GM21576 (cell line): ENCODE data around the gene CEP19.

Experiments used
- ATAC-seq: cut with Tn5 transposase; IDR thresholded peaks from one replicate; pipeline ENCODE4 v1.9.1; 2021; ENCODE audit warnings: mild to moderate bottlenecking, moderate library complexity; ENCODE audit not compliant: unreplicated experiment

The CEP19 gene

GRCh38 chr3:196667056-196667825, 44.8 kb downstream of the CEP19 start:
- ATAC-seq, result no peak

GRCh38 chr3:196666001-196666867, 45.8 kb downstream of the CEP19 start:
- no peak for ATAC-seq

DNA sequence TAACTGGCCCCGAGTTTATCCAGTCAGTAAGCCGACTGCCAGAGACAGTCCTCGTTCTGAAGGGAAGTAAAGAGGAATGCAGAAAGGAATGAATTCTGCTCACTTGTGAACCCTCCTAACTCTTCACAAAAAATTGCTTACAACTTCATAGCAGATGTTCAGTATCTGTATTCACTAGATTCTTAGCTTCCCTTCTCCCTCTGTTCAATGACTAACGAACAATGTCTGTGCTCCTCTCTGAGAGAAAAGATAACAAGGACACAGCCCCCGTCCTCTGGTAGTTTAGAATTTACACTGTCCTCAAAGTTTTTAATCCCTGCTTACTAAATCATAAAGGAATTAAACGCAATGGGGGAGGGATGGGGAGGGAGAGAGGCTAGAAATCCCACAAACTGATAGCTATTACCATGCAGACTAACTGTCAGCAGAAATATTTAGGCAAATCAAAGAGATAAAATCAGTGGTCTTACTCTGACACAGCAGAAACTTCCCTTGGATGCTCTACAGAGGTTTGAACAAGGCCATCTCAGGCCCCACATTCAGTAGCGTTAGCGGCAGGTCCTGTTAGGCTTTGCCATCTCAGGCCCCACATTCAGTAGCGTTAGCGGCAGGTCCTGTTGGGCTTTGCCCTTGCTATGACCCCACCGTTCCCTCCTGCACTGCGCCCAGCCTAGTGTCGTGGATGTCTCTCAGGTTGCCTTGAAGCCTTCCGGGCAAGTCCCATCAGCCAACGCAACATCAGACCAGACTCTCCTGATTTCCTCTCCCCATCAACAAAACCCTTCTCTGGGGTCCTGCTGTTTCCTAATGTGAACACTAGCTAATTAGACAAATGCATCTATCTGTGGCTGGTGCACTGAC, 49.1 kb downstream of the CEP19 start:
- ATAC-seq, result no peak

DNA sequence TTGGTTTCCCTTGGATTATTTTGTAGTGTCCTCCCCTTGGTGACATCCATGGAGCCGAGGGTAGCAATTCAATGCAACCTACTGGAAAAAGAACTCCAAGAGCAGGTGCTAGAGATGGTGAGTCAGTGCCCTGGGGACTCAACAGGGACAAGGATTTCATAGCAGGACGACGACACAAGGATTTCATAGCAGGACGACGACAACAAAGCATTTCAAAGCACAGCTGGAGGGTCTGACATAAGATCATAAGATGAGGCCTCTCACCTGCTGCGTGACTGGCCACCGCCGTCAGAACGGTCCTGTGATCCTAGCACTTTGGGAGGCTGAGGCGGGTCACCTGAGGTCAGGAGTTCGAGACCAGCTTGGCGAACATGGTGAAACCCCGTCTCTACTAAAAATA, 50.0 kb downstream of the CEP19 start:
- ATAC-seq, result no peak

GRCh38 chr3:196661400-196661799, 50.6 kb downstream of the CEP19 start:
- ATAC-seq, result no peak

DNA sequence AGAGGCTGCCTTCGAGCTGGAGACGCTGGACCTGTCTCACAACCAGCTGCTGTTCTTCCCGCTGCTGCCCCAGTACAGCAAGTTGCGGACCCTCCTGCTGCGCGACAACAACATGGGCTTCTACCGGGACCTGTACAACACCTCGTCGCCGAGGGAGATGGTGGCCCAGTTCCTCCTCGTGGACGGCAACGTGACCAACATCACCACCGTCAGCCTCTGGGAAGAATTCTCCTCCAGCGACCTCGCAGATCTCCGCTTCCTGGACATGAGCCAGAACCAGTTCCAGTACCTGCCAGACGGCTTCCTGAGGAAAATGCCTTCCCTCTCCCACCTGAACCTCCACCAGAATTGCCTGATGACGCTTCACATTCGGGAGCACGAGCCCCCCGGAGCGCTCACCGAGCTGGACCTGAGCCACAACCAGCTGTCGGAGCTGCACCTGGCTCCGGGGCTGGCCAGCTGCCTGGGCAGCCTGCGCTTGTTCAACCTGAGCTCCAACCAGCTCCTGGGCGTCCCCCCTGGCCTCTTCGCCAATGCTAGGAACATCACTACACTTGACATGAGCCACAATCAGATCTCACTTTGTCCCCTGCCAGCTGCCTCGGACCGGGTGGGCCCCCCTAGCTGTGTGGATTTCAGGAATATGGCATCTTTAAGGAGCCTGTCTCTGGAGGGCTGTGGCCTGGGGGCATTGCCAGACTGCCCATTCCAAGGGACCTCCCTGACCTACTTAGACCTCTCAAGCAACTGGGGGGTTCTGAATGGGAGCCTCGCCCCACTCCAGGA, 51.5 kb downstream of the CEP19 start:
- ATAC-seq, result no peak

- no peak for ATAC-seq
These were observed 52.1 kb downstream of the CEP19 start for GRCh38 chr3:196659901-196660351.
